WTC11 (cell line): ENCODE results near the gene ZNF821.

Experiments used
- ATF1 ChIP-seq: sonication (generic); formaldehyde crosslinking; IDR thresholded peaks from 2 replicates; pipeline ENCODE4 v1.8.1; 2023; ENCODE audit warnings: mild to moderate bottlenecking, moderate library complexity, missing genetic modification reagents
- CTCF ChIP-seq: fragments of 200-600 bp; IDR thresholded peaks from 2 replicates; pipeline ENCODE4 v1.8.0; 2022; ENCODE audit warnings: antibody characterized with exemption
- SP1 ChIP-seq: sonication (generic); formaldehyde crosslinking; conservative IDR thresholded peaks from 2 replicates; pipeline ENCODE4 v1.8.1; 2022; ENCODE audit warnings: missing genetic modification reagents
- ZNF232 ChIP-seq: sonication (generic); formaldehyde crosslinking; IDR thresholded peaks from 2 replicates; pipeline ENCODE4 v1.8.0; 2022; ENCODE audit warnings: mild to moderate bottlenecking, missing genetic modification reagents

- TF ChIP-seq CTCF (no peak), SP1 (CRISPR knock-in tag) (no peak), ZNF232 (CRISPR knock-in tag) (no peak), ATF1 (CRISPR knock-in tag) (no peak)
Observed at GRCh38 chr16:71885261-71885650, 1.3 kb upstream of the ZNF821 start.
